IMR-90 (cell line): ENCODE measurements around the gene TMPRSS6. TPM values are rescaled to one million over a fixed set of nuclear protein-coding genes. Genes with fewer than 3 reads are reported as not detected.

Experiments
- ATAC-seq: fragments of 200-7000 bp; cut with Tn5 transposase; 2 replicates; pipeline ENCODE4 v1.9.1; 2020; ENCODE audit warnings: low read depth, mild to moderate bottlenecking, moderate library complexity
- BruUV-seq: library from RNA; stranded (reverse); fragments of 400-500 nt; replicated peaks from 2 replicates; lab custom pipeline; 2021; lab: Mats Ljungman, UMichigan
- CTCF ChIA-PET: fragments of 300-600 bp; formaldehyde crosslinking; extraction: SDS; loops from one replicate; lab custom pipeline; 2021; ENCODE audit warnings: antibody characterized with exemption; lab: Yijun Ruan, JAX
- POLR2A ChIA-PET: fragments of 300-600 bp; sonication (Branson Sonifier 250); formaldehyde crosslinking; loops from one replicate; lab custom pipeline; 2022; ENCODE audit warnings: antibody characterized with exemption; ENCODE audit not compliant: unreplicated experiment; lab: Charles Lee
- DNase-seq: peaks from one replicate; pipeline ENCODE4 v3.0.0; 2013
- H2AFZ ChIP-seq: replicated peaks from 2 replicates; pipeline ENCODE3; 2013; ENCODE audit warnings: low read length, mild to moderate bottlenecking; ENCODE audit not compliant: poor library complexity
- H2AK5ac ChIP-seq: 2 replicates; pipeline ENCODE4 v1.6.1; 2013; ENCODE audit warnings: low read depth, low read length, inconsistent platforms
- H2AK9ac ChIP-seq: replicated peaks from 2 replicates; pipeline ENCODE3; 2013; ENCODE audit warnings: mild to moderate bottlenecking, low read depth, low read length, moderate library complexity; ENCODE audit not compliant: poor library complexity
- H2BK120ac ChIP-seq: 2 replicates; pipeline ENCODE4 v1.6.1; 2013; ENCODE audit warnings: low read depth, low read length, inconsistent platforms
- H2BK15ac ChIP-seq: 3 replicates; pipeline ENCODE4 v1.6.1; 2013; ENCODE audit warnings: low read depth, low read length, inconsistent platforms
- H2BK20ac ChIP-seq: 2 replicates; pipeline ENCODE4 v1.6.1; 2013; ENCODE audit warnings: low read depth, mild to moderate bottlenecking, inconsistent platforms, low read length, moderate library complexity
- H2BK5ac ChIP-seq: 2 replicates; pipeline ENCODE4 v1.6.1; 2013; ENCODE audit warnings: mild to moderate bottlenecking, low read depth, low read length, inconsistent platforms; ENCODE audit not compliant: poor library complexity, severe bottlenecking
- H3K14ac ChIP-seq: replicated peaks from 2 replicates; pipeline ENCODE4 v1.6.1; 2013; ENCODE audit warnings: low read depth, low read length, inconsistent platforms
- H3K18ac ChIP-seq: 2 replicates; pipeline ENCODE4 v1.6.1; 2013; ENCODE audit warnings: low read depth, low read length, control low read depth
- H3K23ac ChIP-seq: 2 replicates; pipeline ENCODE4 v1.6.1; 2013; ENCODE audit warnings: low read depth, low read length, inconsistent platforms
- H3K27ac ChIP-seq: 2 replicates; pipeline ENCODE4 v1.5.1; 2013; ENCODE audit warnings: mild to moderate bottlenecking, control low read depth, low read length; ENCODE audit not compliant: insufficient read depth
- H3K27me3 ChIP-seq: 2 replicates; pipeline ENCODE4 v1.6.1; 2013; ENCODE audit warnings: low read length; ENCODE audit not compliant: control insufficient read depth, insufficient read depth
- H3K36me3 ChIP-seq: 2 replicates; pipeline ENCODE4 v1.6.1; 2013; ENCODE audit warnings: low read length, mixed read lengths; ENCODE audit not compliant: control insufficient read depth, insufficient read depth
- H3K4ac ChIP-seq: 2 replicates; pipeline ENCODE4 v1.6.1; 2013; ENCODE audit warnings: low read depth, low read length, inconsistent platforms
- H3K4me1 ChIP-seq: 2 replicates; pipeline ENCODE4 v1.6.1; 2013; ENCODE audit warnings: low read length, mixed read lengths; ENCODE audit not compliant: control insufficient read depth, insufficient read depth
- H3K4me2 ChIP-seq: 2 replicates; pipeline ENCODE4 v1.6.1; 2013; ENCODE audit warnings: low read depth, mild to moderate bottlenecking, control low read depth, low read length, moderate library complexity
- H3K4me3 ChIP-seq: 2 replicates; pipeline ENCODE4 v1.5.1; 2013; ENCODE audit warnings: low read depth, mild to moderate bottlenecking, control low read depth, low read length, moderate library complexity; ENCODE audit not compliant: insufficient read depth
- H3K56ac ChIP-seq: 2 replicates; pipeline ENCODE4 v1.6.1; 2013; ENCODE audit warnings: low read length, inconsistent platforms; ENCODE audit not compliant: insufficient read depth; ENCODE audit errors: extremely low read depth
- H3K79me1 ChIP-seq, 2 experiments: 2 replicates each; pipeline ENCODE4 v1.6.1; 2013; ENCODE audit warnings: low read length in 2 of 2, inconsistent platforms in 1 of 2, low read depth in 1 of 2
- H3K9ac ChIP-seq: 2 replicates; pipeline ENCODE4 v1.6.1; 2013; ENCODE audit warnings: low read depth, low read length, control low read depth
- H3K9me1 ChIP-seq: 2 replicates; pipeline ENCODE4 v1.6.1; 2013; ENCODE audit warnings: low read length, inconsistent platforms; ENCODE audit not compliant: insufficient read depth
- H3K9me3 ChIP-seq: 2 replicates; pipeline ENCODE4 v1.6.1; 2013; ENCODE audit warnings: low read length; ENCODE audit not compliant: control insufficient read depth, insufficient read depth
- H4K20me1 ChIP-seq: 2 replicates; pipeline ENCODE4 v1.6.1; 2013; ENCODE audit warnings: low read length, inconsistent platforms; ENCODE audit not compliant: insufficient read depth
- H4K5ac ChIP-seq: 2 replicates; pipeline ENCODE4 v1.6.1; 2013; ENCODE audit warnings: mild to moderate bottlenecking, low read depth, low read length, control low read depth
- H4K8ac ChIP-seq, 2 experiments: 2 replicates each; pipeline ENCODE4 v1.6.1; 2013; ENCODE audit warnings: low read depth in 2 of 2, low read length in 2 of 2, control low read depth in 1 of 2, inconsistent platforms in 1 of 2
- H4K91ac ChIP-seq: 2 replicates; pipeline ENCODE4 v1.6.1; 2013; ENCODE audit warnings: low read depth, low read length, inconsistent platforms; ENCODE audit not compliant: insufficient read depth
- BHLHE40 ChIP-seq: fragments of 150-350 bp; IDR thresholded peaks from 2 replicates; pipeline ENCODE4 v1.6.1; 2016; ENCODE audit warnings: mild to moderate bottlenecking, low read depth, low read length
- CEBPB ChIP-seq: IDR thresholded peaks from 2 replicates; pipeline ENCODE4 v1.6.1; 2012; ENCODE audit warnings: low read depth, low read length, improper control_type of control experiment
- CHD1 ChIP-seq: IDR thresholded peaks from 2 replicates; pipeline ENCODE4 v1.6.1; 2012; ENCODE audit warnings: low read depth, low read length, improper control_type of control experiment
- FOS ChIP-seq: fragments of 150-350 bp; IDR thresholded peaks from 2 replicates; pipeline ENCODE4 v1.6.1; 2016; ENCODE audit warnings: low read depth, low read length
- MAFK ChIP-seq: IDR thresholded peaks from 2 replicates; pipeline ENCODE4 v1.6.1; 2012; ENCODE audit warnings: low read depth, low read length, improper control_type of control experiment
- MAZ ChIP-seq: IDR thresholded peaks from 2 replicates; pipeline ENCODE4 v1.6.1; 2012; ENCODE audit warnings: low read depth, mild to moderate bottlenecking, low read length, improper control_type of control experiment, moderate library complexity, borderline replicate concordance
- MXI1 ChIP-seq: IDR thresholded peaks from 2 replicates; pipeline ENCODE4 v1.6.1; 2012; ENCODE audit warnings: low read depth, mild to moderate bottlenecking, low read length, moderate library complexity, borderline replicate concordance
- NFE2L2 ChIP-seq: fragments of 150-350 bp; IDR thresholded peaks from 2 replicates; pipeline ENCODE4 v1.6.1; 2016; ENCODE audit warnings: low read depth, mild to moderate bottlenecking, low read length
- POLR2A ChIP-seq: IDR thresholded peaks from 2 replicates; pipeline ENCODE4 v1.6.1; 2012; ENCODE audit warnings: mild to moderate bottlenecking, low read depth, low read length
- RAD21 ChIP-seq: IDR thresholded peaks from 2 replicates; pipeline ENCODE4 v1.6.1; 2012; ENCODE audit warnings: low read length, improper control_type of control experiment
- RCOR1 ChIP-seq: IDR thresholded peaks from 2 replicates; pipeline ENCODE4 v1.6.1; 2012; ENCODE audit warnings: mild to moderate bottlenecking, low read length, improper control_type of control experiment; ENCODE audit not compliant: insufficient replicate concordance
- RFX5 ChIP-seq: IDR thresholded peaks from 2 replicates; pipeline ENCODE4 v1.8.0; 2012; ENCODE audit warnings: low read depth, mild to moderate bottlenecking, low read length, moderate library complexity
- SMC3 ChIP-seq: fragments of 150-350 bp; IDR thresholded peaks from 2 replicates; pipeline ENCODE4 v1.6.1; 2016; ENCODE audit warnings: low read depth, mild to moderate bottlenecking, antibody characterized with exemption, low read length, moderate library complexity
- dilution Hi-C: fragments of 300-500 bp; cut with HindIII; formaldehyde crosslinking; loops from one replicate; pipeline ENCODE4 v1.14.3; 2018; ENCODE audit warnings: low sequenced_read_pairs; ENCODE audit not compliant: unreplicated experiment
- in situ Hi-C: fragments of 300-500 bp; cut with MboI; formaldehyde crosslinking; loops from 3 replicates; pipeline ENCODE4 v1.14.3; 2019; ENCODE audit warnings: low sequenced_read_pairs, inconsistent platforms, mixed read lengths
- intact Hi-C: fragments of 100-400 bp; cut with micrococcal nuclease; formaldehyde crosslinking; loops from 2 replicates; pipeline ENCODE4 v1.10.0; 2022
- polyA plus RNA-seq, 3 experiments: library from polyadenylated mRNA; depleted of rRNA; stranded (reverse); fragments of >200 nt; gene quantifications; 2 replicates each; pipeline ENCODE4 v1.2.3, GENCODE V29; 2012; ENCODE audit warnings: low replicate concordance in 1 of 3
- total RNA-seq: library from RNA; depleted of rRNA; stranded (reverse); fragments of >200 nt; gene quantifications from 2 replicates; pipeline ENCODE4 v1.2.3, GENCODE V29; 2012
- TF ChIP-seq, protein P1 (sequence below): fragments of 150-350 bp; IDR thresholded peaks from 2 replicates; pipeline ENCODE4 v1.6.1; 2016; ENCODE audit warnings: low read depth, mild to moderate bottlenecking, low read length, moderate library complexity, borderline replicate concordance

Gene TMPRSS6
- total and polyA plus RNA-seq, 2 of the 4 experiments (the other 2 are of a cell fraction) = not detected

DNA sequence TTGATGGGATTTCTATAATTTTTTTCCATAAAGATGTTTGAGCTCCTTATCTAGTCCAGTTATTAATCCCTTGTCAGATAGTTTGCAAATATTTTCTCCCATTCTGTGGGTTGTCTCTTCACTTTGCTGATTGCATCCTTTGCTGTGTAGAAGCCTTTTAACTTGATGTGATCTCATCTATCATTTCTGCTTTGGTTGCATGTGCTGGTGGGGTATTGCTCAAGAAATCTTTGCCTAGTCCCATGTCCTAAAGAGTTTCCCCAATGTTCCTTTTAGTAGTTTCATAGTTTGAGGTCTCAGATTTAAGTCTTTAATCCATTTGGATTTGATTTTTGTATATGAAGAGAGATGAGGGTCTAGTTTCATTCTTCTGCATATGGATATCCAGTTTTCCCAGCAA lies 41.9 kb upstream of the TMPRSS6 start:
- H3K9me1 ChIP-seq = no peaks in the 10 kb centered on the region
- intact Hi-C loops (no loop called here), dilution Hi-C loops (no loop called here), in situ Hi-C loops (no loop called here)
- H3K9ac ChIP-seq = no peak overlapping the region
- POLR2A ChIA-PET = interaction anchor here (0.6 kb wide), 1 partner anchor 19 kb away, joined by 3 read pairs; no protein-coding TSS in a partner anchor
- peaks cover 31% of the 10 kb centered on the region for H3K27me3 ChIP-seq
- no peak for ATAC-seq
- no peak overlapping the region for H3K18ac ChIP-seq
- H2BK20ac ChIP-seq = no peak overlapping the region
- H3K27ac ChIP-seq = no peak overlapping the region
- H4K5ac ChIP-seq = no peak overlapping the region
- no peak overlapping the region for H3K4ac ChIP-seq
- H2AFZ ChIP-seq = no peak overlapping the region
- H3K4me2 ChIP-seq = no peak overlapping the region
- no peak overlapping the region for H2BK120ac ChIP-seq
- no peaks in the 10 kb centered on the region for H3K4me1 ChIP-seq
- CTCF ChIA-PET = no interaction called here
- no peaks in the 10 kb centered on the region for H4K20me1 ChIP-seq
- BruUV-seq = no TSS peak
- no peak overlapping the region for H2BK5ac ChIP-seq
- H4K91ac ChIP-seq = no peak overlapping the region
- H3K14ac ChIP-seq = no peak overlapping the region
- DNase-seq = no peak
- H4K8ac ChIP-seq = no peak overlapping the region
- H2AK5ac ChIP-seq = no peak overlapping the region
- TF ChIP-seq FOS (no peak), RFX5 (no peak), NFE2L2 (no peak), CHD1 (no peak), MXI1 (no peak), BHLHE40 (no peak), MAFK (no peak), RAD21 (no peak), SMC3 (no peak), CEBPB (no peak), RCOR1 (no peak), MAZ (no peak), POLR2A (no peak)
- TF ChIP-seq, protein P1, sequence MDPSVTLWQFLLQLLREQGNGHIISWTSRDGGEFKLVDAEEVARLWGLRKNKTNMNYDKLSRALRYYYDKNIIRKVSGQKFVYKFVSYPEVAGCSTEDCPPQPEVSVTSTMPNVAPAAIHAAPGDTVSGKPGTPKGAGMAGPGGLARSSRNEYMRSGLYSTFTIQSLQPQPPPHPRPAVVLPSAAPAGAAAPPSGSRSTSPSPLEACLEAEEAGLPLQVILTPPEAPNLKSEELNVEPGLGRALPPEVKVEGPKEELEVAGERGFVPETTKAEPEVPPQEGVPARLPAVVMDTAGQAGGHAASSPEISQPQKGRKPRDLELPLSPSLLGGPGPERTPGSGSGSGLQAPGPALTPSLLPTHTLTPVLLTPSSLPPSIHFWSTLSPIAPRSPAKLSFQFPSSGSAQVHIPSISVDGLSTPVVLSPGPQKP = no peak
- H3K79me1 ChIP-seq = no peaks in the 10 kb centered on the region
- H3K23ac ChIP-seq = no peak overlapping the region
- no peak overlapping the region for H3K56ac ChIP-seq
- no peaks in the 10 kb centered on the region for H3K36me3 ChIP-seq
- H2BK15ac ChIP-seq = no peak overlapping the region
- H3K4me3 ChIP-seq = no peak overlapping the region
- H3K9me3 ChIP-seq = peaks cover 4% of the 10 kb centered on the region
- H2AK9ac ChIP-seq = no peak overlapping the region
